ENCODE measurements around the gene SHISA8.

GRCh38 chr22:41946629-41947423 lies 32.0 kb upstream of the SHISA8 start, which contains the start of gene CENPM:
- TF ChIP-seq CTCF (IDR thresholded peaks at IDR 0.05; ENCODE audit: poor library complexity): no peak
- TF ChIP-seq EZH2 (IDR thresholded peaks at IDR 0.05; ENCODE audit: borderline replicate concordance): no peak
- TF ChIP-seq EZH2phosphoT487 (IDR thresholded peaks at IDR 0.05; ENCODE audit: low read depth, severe bottlenecking, unreplicated experiment): no peak
